Esophagus squamous epithelium (tissue), 4 donors: ENCODE data around the gene KRTAP12-1.

ENCODE experiments used
- POLR2A ChIP-seq, 4 donors: fragments of 450-650 bp; IDR thresholded peaks; one replicate each; pipeline ENCODE4 v1.6.1; 2017; ENCODE audit warnings: antibody characterized with exemption in 4 of 4, mild to moderate bottlenecking in 4 of 4, moderate library complexity in 3 of 4
- TF ChIP-seq, protein P1 (sequence below), 6 experiments: fragments of 450-650 bp in 4 of 6; fragments of 200-600 bp in 2 of 6; sonication (generic) in 2 of 6; IDR thresholded peaks; one replicate each; pipeline ENCODE4 v1.5.1; 2016 to 2019; ENCODE audit warnings: antibody characterized with exemption in 6 of 6, mild to moderate bottlenecking in 4 of 6, moderate library complexity in 4 of 6

DNA sequence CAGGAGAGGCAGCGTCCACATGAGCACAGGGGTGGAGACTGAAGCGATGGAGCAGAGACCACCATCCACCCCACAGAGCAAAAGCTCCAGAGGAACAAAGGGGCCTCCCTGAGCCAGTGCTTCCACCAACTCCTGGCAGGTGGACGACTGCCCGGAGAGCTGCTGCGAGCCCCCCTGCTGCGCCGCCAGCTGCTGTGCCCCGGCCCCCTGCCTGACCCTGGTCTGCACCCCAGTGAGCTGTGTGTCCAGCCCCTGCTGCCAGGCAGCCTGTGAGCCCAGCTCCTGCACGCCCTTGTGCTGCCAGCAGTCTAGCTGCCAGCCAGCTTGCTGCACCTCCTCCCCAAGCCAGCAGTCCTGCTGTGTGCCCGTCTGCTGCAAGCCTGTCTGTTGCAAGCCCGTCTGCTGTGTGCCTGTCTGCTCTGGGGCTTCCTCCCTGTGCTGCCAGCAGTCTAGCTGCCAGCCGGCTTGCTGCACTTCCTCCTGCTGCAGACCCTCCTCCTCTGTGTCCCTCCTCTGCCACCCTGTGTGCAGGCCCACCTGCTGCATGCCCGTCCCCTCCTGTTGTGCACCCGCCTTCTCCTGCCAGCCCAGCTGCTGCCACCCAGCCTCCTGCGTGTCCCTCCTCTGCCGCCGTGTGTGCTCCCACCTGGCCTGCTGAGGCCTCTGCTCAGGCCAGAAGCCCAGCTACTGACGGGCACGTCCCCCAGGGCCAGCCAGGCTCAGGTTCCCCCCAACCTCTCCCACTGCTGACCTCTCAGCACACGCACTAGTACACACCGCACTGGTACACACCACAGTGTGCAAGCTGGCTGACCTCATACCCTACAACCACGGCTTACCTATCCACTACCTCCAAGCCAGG is 20.4 kb upstream of the KRTAP12-1 start:
- TF ChIP-seq, protein P1, sequence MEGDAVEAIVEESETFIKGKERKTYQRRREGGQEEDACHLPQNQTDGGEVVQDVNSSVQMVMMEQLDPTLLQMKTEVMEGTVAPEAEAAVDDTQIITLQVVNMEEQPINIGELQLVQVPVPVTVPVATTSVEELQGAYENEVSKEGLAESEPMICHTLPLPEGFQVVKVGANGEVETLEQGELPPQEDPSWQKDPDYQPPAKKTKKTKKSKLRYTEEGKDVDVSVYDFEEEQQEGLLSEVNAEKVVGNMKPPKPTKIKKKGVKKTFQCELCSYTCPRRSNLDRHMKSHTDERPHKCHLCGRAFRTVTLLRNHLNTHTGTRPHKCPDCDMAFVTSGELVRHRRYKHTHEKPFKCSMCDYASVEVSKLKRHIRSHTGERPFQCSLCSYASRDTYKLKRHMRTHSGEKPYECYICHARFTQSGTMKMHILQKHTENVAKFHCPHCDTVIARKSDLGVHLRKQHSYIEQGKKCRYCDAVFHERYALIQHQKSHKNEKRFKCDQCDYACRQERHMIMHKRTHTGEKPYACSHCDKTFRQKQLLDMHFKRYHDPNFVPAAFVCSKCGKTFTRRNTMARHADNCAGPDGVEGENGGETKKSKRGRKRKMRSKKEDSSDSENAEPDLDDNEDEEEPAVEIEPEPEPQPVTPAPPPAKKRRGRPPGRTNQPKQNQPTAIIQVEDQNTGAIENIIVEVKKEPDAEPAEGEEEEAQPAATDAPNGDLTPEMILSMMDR (IDR thresholded peaks at IDR 0.05) = no peak
- TF ChIP-seq POLR2A (IDR thresholded peaks at IDR 0.05) = no peak
